ENCODE measurements around the gene RNU1-4.
"Not testable (repeated sequence)": the region's sequence is repeated elsewhere in the genome, so short reads cannot be mapped to it uniquely, and the experiment has no call there.

RNU1-4 gene

GRCh38 chr1:16740047-16740964, at the start of gene RNU1-4:
Gene RNU1-4, plus strand, starts transcription at chr1:16740516.
- in situ Hi-C loops (cut with MboI; ENCODE audit: low sequenced_read_pairs) = not testable (repeated sequence)

- in situ Hi-C loops (cut with MboI; ENCODE audit: low sequenced_read_pairs) = not testable (repeated sequence)
Observed at GRCh38 chr1:16690971-16691682, 49.2 kb upstream of the RNU1-4 start.

- in situ Hi-C loops (cut with MboI; ENCODE audit: low sequenced_read_pairs) = not testable (repeated sequence)
Observed at GRCh38 chr1:16692283-16692682, 48.0 kb upstream of the RNU1-4 start.

GRCh38 chr1:16692717-16693448, 47.4 kb upstream of the RNU1-4 start:
- in situ Hi-C loops (cut with MboI; ENCODE audit: low sequenced_read_pairs) = not testable (repeated sequence)

GRCh38 chr1:16693449-16694307, 46.6 kb upstream of the RNU1-4 start:
- in situ Hi-C loops (cut with MboI; ENCODE audit: low sequenced_read_pairs) = not testable (repeated sequence)

- in situ Hi-C loops (cut with MboI; ENCODE audit: low sequenced_read_pairs) = not testable (repeated sequence)
Observed at GRCh38 chr1:16694308-16694702, 46.0 kb upstream of the RNU1-4 start.

GRCh38 chr1:16696507-16697150, 43.7 kb upstream of the RNU1-4 start:
- in situ Hi-C loops (cut with MboI; ENCODE audit: low sequenced_read_pairs) = not testable (repeated sequence)

GRCh38 chr1:16697152-16697551, 43.2 kb upstream of the RNU1-4 start:
- in situ Hi-C loops (cut with MboI; ENCODE audit: low sequenced_read_pairs) = not testable (repeated sequence)

GRCh38 chr1:16699440-16699839, 40.9 kb upstream of the RNU1-4 start:
- in situ Hi-C loops (cut with MboI; ENCODE audit: low sequenced_read_pairs) = not testable (repeated sequence)

GRCh38 chr1:16700138-16700895, 40.0 kb upstream of the RNU1-4 start:
- in situ Hi-C loops (cut with MboI; ENCODE audit: low sequenced_read_pairs) = not testable (repeated sequence)

- in situ Hi-C loops (cut with MboI; ENCODE audit: low sequenced_read_pairs) = not testable (repeated sequence)
Observed at GRCh38 chr1:16701189-16701588, 39.1 kb upstream of the RNU1-4 start.

- in situ Hi-C loops (cut with MboI; ENCODE audit: low sequenced_read_pairs) = not testable (repeated sequence)
Observed at GRCh38 chr1:16702280-16702679, 38.0 kb upstream of the RNU1-4 start.

- in situ Hi-C loops (cut with MboI; ENCODE audit: low sequenced_read_pairs) = not testable (repeated sequence)
Observed at GRCh38 chr1:16703141-16703540, 37.2 kb upstream of the RNU1-4 start.

- in situ Hi-C loops (cut with MboI; ENCODE audit: low sequenced_read_pairs) = not testable (repeated sequence)
Observed at GRCh38 chr1:16703602-16704001, 36.7 kb upstream of the RNU1-4 start.

- in situ Hi-C loops (cut with MboI; ENCODE audit: low sequenced_read_pairs) = not testable (repeated sequence)
Observed at GRCh38 chr1:16704076-16704475, 36.2 kb upstream of the RNU1-4 start.

GRCh38 chr1:16704502-16705100, 35.7 kb upstream of the RNU1-4 start:
- in situ Hi-C loops (cut with MboI; ENCODE audit: low sequenced_read_pairs) = not testable (repeated sequence)

GRCh38 chr1:16706302-16706701, 34.0 kb upstream of the RNU1-4 start:
- in situ Hi-C loops (cut with MboI; ENCODE audit: low sequenced_read_pairs) = not testable (repeated sequence)

Data from HL-60/S4 treated with phorbol 12-myristate 13-acetate at 8.2 ng/mL for 4 days and 3 days (cell line).